Mesothelial cell of epicardium (in vitro differentiated cells): ENCODE measurements around the gene CHCHD3. TPM values are rescaled to one million over a fixed set of nuclear protein-coding genes. Genes with fewer than 3 reads are reported as not detected.

Experiments
- DNase-seq, 2 experiments: peaks; one replicate each; pipeline ENCODE4 v3.0.0; 2021; ENCODE audit warnings: low spot score in 2 of 2; ENCODE audit not compliant: unreplicated experiment in 2 of 2
- H3K27ac Mint-ChIP-seq: 2 replicates; pipeline ENCODE4 v1.8.0; 2021; ENCODE audit warnings: mixed read lengths
- H3K27me3 Mint-ChIP-seq: 2 replicates; pipeline ENCODE4 v1.8.0; 2021; ENCODE audit warnings: low read depth, mixed read lengths
- H3K36me3 Mint-ChIP-seq: 2 replicates; pipeline ENCODE4 v1.8.0; 2021; ENCODE audit warnings: mixed read lengths
- H3K4me1 Mint-ChIP-seq: 2 replicates; pipeline ENCODE4 v1.8.0; 2021; ENCODE audit warnings: mixed read lengths
- H3K4me3 Mint-ChIP-seq: 2 replicates; pipeline ENCODE4 v1.8.0; 2021; ENCODE audit warnings: mild to moderate bottlenecking, moderate library complexity, mixed read lengths
- H3K9me3 Mint-ChIP-seq: 2 replicates; pipeline ENCODE4 v1.8.0; 2021; ENCODE audit warnings: mixed read lengths
- total RNA-seq: library from RNA; stranded (reverse); gene quantifications from 3 replicates; pipeline ENCODE4 v1.2.1, GENCODE V29; 2021
- TF ChIP-seq, protein P1 (sequence below): fragments of 200-600 bp; sonication (generic); IDR thresholded peaks from one replicate; pipeline ENCODE4 v1.5.0; 2021; ENCODE audit warnings: antibody characterized with exemption; ENCODE audit not compliant: unreplicated experiment

CHCHD3 gene
- total RNA-seq, 1 donor from 2014 or later: 54.3 TPM

DNA sequence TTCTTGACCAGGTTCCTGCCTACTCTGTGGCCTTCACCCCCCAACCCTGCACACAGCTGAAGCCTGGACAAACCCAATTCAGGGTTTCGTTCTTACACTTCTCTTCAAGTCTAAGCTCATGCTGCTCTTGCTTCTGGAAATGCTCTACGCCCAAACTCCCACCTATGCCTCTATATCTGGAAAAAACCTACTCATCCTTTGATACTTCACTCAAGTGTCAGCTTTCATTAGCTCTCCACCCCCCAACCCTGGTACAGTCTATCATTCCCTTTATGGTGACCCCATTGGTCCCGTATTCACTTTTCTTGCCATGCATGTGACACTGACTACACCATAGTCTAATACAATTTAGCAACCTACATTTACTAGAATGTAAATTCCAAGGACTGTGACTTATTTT is 284.7 kb downstream of the CHCHD3 start:
- Mint-ChIP-seq H3K36me3 (peaks cover 4% of the 10 kb centered on the region), H3K9me3 (no peaks in the 10 kb centered on the region), H3K4me1 (peaks cover 5% of the 10 kb centered on the region), H3K27me3 (no peaks in the 10 kb centered on the region), H3K4me3 (no peak overlapping the region), H3K27ac (no peak overlapping the region)
- TF ChIP-seq, protein P1, sequence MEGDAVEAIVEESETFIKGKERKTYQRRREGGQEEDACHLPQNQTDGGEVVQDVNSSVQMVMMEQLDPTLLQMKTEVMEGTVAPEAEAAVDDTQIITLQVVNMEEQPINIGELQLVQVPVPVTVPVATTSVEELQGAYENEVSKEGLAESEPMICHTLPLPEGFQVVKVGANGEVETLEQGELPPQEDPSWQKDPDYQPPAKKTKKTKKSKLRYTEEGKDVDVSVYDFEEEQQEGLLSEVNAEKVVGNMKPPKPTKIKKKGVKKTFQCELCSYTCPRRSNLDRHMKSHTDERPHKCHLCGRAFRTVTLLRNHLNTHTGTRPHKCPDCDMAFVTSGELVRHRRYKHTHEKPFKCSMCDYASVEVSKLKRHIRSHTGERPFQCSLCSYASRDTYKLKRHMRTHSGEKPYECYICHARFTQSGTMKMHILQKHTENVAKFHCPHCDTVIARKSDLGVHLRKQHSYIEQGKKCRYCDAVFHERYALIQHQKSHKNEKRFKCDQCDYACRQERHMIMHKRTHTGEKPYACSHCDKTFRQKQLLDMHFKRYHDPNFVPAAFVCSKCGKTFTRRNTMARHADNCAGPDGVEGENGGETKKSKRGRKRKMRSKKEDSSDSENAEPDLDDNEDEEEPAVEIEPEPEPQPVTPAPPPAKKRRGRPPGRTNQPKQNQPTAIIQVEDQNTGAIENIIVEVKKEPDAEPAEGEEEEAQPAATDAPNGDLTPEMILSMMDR: no peak
- DNase-seq: no peak

- Mint-ChIP-seq H3K4me1 (no peaks in the 10 kb centered on the region), H3K4me3 (no peak overlapping the region), H3K9me3 (no peaks in the 10 kb centered on the region), H3K36me3 (peaks cover 4% of the 10 kb centered on the region), H3K27ac (no peak overlapping the region), H3K27me3 (no peaks in the 10 kb centered on the region)
- DNase-seq: no peak
- TF ChIP-seq, protein P1: no peak
Observed at GRCh38 chr7:132793474-132793873, 288.4 kb downstream of the CHCHD3 start.

- no peak for DNase-seq
- H3K4me1 Mint-ChIP-seq: no peaks in the 10 kb centered on the region
- TF ChIP-seq, protein P1: no peak
- no peak overlapping the region for H3K27ac Mint-ChIP-seq
- no peaks in the 10 kb centered on the region for H3K9me3 Mint-ChIP-seq
- H3K4me3 Mint-ChIP-seq: no peak overlapping the region
- no peaks in the 10 kb centered on the region for H3K27me3 Mint-ChIP-seq
- peaks cover 7% of the 10 kb centered on the region for H3K36me3 Mint-ChIP-seq
Observed at GRCh38 chr7:132791036-132791435, 290.9 kb downstream of the CHCHD3 start.

GRCh38 chr7:132790104-132790503 is 291.8 kb downstream of the CHCHD3 start:
- TF ChIP-seq, protein P1: no peak
- Mint-ChIP-seq H3K27ac (no peak overlapping the region), H3K4me1 (no peaks in the 10 kb centered on the region), H3K9me3 (no peaks in the 10 kb centered on the region), H3K36me3 (peaks cover 10% of the 10 kb centered on the region), H3K27me3 (no peaks in the 10 kb centered on the region), H3K4me3 (no peak overlapping the region)
- no peak for DNase-seq

DNA sequence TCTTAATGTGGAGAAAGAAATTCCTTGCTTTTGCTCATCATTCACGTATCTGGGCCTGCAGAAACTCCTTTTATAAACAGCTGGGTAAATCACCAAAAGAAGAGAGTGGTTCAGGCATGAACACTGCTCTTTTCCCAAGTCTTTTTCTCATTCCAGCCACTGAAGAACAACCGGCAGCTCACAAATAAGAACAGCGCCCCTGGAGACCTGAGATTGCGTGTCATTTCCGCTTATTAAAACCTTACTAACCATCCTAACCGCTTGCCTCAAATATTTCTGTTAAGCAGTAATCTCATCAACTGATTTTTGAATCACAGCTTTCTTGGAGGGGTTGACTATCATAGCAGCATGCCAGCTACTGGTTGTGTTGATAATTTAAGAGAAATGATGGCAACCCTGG is 292.6 kb downstream of the CHCHD3 start:
- no peaks in the 10 kb centered on the region for H3K4me1 Mint-ChIP-seq
- TF ChIP-seq, protein P1: no peak
- no peak overlapping the region for H3K4me3 Mint-ChIP-seq
- H3K27me3 Mint-ChIP-seq: no peaks in the 10 kb centered on the region
- H3K27ac Mint-ChIP-seq: no peak overlapping the region
- no peak for DNase-seq
- no peaks in the 10 kb centered on the region for H3K9me3 Mint-ChIP-seq
- peaks cover 16% of the 10 kb centered on the region for H3K36me3 Mint-ChIP-seq

- Mint-ChIP-seq H3K4me1 (no peaks in the 10 kb centered on the region), H3K27ac (no peak overlapping the region), H3K4me3 (no peak overlapping the region), H3K9me3 (no peaks in the 10 kb centered on the region), H3K36me3 (peaks cover 20% of the 10 kb centered on the region), H3K27me3 (no peaks in the 10 kb centered on the region)
- TF ChIP-seq, protein P1: no peak
- DNase-seq: no peak
Observed at GRCh38 chr7:132785870-132786269, 296.0 kb downstream of the CHCHD3 start.
